ENCODE results near the gene HTR3B. TPM values are rescaled to one million over a fixed set of nuclear protein-coding genes. Genes with fewer than 3 reads are reported as not detected.
"Not testable (repeated sequence)": the region's sequence is repeated elsewhere in the genome, so short reads cannot be mapped to it uniquely, and the experiment has no call there.

HTR3B gene
- polyA plus RNA-seq, 12 donors, result 0.11 to 0.13 (median 0.12) TPM; not detected in 9

DNA sequence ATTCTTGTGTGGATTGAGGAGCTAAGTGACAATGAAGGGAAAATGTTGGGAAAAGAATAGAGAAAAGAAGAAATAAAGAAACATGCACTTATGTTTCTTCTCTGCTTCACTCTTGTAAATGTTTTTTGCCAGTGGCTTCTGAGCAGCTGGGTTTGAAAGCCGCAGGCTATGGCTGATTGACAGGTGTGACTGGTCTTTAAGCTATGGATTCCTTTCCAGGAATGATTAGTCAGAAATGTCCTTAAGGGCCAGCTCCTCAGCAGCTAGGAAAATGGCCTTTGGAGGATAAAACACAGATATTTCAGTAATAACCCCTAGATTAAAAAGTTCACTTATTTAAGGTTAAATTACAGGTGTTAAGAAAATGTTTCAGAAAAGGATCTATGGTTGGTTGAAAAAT is 22.7 kb upstream of the HTR3B start:
- DNase-seq, result no peak

DNA sequence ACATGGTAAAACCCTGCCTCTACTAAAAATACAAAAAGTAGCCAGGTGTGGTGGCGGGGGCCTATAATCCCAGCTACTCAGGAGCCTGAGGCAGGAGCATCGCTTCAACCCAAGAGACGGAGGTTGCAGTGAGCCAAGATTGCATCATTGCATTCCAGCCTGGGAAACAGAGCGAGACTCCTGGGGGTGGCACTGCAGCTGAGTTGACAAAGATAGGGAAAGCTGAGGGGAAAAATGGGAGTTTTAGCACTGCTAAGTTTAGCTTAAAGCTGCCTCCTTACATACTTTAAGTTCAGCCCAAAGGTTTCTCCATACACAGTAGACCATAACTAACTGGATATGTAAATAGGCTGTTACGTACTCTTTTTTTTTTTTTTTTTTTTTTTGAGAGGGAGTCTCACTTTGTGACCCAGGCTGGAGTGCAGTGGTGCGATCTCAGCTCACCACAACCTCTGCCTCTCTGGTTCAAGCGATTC is 20.2 kb upstream of the HTR3B start:
- no peak for DNase-seq

DNA sequence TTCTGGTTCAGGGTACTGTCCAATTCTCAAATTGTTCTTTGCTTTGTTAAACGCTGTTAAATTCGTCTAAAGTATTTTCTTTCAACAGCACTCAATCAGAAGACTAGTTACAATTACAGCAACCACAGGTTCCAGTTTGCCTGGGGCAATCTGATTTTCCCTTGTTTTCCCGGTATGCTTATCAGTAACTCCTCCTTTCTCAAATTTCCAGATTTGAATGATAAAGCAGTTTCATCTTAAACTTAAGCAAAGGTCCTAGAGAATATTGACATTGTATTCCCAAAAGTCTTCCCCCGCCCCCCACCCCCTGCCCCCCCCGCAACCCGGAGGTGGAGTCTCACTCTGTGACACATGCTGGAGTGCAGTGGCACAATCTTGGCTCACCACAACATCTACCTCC is 18.7 kb upstream of the HTR3B start:
- DNase-seq, result no peak

DNA sequence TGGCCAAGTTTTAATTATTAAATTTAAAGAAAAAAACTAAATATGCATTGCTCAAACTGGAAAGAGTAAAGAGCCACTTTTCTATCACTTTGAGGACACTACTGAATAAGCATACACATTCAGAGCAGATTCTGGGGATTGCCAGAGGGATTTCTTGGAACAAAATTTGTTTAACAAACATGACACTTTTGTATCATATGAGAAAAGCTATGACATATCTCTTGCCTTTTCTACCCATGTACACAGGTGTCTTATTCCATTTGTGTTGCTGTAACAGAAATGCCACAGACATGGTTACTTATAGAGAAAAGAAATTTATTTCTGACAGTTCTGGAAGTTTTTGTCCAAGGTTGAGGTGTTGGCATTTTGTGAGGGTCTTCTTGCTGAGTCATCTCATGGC is 15.7 kb upstream of the HTR3B start:
- no peak for DNase-seq

DNA sequence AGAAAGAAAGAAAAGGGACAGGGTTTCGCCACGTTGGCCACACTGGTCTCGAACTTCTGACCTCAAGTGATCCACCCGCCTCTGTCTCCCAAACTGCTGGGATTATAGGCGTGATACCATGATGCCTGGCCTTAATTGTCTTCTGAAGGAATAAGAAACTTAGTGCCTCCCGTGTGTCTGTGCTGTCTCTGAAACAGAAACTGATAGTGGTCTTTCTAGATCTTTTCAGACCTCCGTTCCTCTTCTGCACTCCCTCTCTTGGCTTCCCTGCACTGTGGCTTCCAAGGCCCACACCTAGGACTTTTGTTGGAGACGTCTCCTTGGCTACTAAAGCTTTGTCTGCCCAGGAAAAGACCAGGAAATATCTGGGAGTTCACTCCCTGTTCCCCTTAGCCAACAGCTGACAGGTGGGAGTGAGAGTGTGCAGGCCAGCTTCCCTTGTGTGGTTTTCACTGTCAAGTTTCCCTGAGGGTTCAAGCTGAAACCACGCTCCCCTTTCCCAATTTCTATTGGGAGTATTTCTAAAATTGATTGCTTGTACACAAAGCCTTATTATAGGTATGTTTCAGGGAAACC is 10.1 kb upstream of the HTR3B start:
- DNase-seq, result no peak

DNA sequence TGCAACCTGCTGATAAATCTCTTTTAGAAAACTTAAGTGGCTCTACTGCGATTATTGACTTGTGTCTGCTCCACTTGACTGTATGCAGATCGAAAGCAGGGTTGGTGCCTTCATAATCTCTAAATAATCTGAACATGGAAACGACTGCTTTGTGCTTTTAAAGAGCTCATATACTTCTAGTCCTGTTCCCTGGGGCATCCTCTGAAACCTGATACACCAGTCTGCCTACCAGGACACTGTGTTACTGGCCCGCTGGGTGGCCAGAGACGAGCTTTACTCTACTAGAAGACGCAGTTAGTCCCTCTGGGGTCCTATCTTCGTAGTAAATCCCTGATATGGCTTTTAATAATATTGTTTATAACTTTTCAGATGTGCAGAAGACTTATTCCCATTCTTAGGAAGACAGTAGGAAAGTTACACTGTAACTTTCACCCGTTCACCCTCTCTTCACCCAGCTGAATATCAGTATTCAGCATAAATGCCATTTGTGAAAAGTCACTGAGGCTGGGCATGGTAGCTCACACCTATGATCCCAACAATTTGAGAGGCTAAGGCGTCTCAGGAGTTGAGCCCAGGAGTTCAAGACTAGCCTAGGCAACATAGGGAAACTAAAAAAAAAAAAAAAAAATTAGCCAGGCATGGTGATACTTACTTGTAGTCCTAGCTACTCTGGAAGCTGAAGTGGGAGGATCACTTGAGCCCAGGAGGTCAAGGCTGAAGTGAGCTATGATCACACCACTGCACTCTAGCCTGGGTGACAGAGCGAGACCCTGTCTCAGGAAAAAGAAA is 9.0 kb upstream of the HTR3B start:
- no peak for DNase-seq

DNA sequence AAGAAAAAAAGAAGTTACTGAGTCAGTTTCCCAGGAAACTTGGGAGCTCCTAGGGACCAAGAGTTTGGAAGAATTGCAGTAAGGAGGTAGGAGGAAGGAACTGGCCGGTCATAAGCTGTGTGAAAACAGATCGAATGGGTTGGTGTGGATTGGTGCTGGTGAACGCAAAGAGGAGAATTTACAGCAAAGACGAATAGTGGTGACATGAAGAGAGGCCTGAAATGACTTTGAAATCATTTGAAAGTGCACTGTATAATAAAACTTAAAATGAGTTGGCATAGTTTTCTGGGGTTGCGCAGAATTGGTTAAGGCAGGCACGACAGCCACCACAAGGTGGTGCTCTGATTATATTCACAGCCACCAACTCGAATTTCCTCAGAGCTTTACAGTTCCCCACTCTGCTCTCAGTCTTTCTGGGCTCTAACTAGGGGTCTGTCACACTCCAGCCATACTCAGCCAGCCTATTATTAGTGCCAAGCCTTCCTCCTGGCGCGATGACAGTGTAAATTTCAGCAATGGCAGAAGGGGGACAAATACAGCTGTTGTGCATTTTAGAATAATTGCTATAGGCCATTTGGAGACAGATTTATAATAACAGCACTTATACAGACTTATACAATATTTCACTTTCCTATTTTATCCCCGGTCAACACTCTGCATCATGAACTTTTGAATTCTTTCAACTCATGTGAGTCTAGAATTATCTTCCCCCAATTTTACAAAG is 8.3 kb upstream of the HTR3B start:
- peak; percentile 34 for DNase-seq

DNA sequence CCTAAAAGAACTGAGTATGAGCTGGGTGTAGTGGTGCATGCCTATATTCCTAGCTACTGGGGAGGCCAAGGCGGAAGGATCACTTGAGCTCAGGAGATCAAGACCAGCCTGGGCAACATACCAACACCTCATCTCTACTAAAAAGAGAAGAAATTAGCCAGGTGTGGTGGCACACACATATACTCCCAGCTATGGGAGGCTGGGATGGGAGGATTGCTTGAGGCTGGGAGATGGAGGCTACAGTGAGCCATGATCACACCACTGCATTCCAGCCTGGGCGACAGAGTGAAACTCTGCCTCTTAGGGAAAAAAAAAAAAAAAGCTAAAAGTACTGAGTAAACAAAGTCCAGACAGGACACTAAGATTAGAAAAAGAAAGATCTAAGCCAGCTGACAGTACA is 3.5 kb upstream of the HTR3B start:
- DNase-seq, result no peak

DNA sequence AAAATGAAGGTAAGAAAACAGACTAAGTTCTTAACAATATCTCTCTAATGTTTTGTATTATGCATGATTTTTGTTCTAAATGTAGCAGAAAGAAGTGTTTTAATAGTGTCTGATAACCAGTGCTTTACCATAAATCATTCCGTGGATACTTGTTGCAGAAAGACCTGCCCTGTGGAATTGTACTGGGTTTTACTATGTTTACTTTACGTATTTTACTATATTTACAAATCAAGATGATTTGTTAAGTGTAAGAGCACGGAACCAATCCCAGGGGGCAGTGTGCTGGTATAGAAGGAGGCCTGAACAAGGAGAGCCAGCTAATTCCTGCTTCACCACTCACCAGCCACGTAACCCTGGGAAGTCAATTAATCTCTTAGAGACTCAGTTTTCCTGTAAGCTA is 1.4 kb downstream of the HTR3B start:
- no peak for DNase-seq

DNA sequence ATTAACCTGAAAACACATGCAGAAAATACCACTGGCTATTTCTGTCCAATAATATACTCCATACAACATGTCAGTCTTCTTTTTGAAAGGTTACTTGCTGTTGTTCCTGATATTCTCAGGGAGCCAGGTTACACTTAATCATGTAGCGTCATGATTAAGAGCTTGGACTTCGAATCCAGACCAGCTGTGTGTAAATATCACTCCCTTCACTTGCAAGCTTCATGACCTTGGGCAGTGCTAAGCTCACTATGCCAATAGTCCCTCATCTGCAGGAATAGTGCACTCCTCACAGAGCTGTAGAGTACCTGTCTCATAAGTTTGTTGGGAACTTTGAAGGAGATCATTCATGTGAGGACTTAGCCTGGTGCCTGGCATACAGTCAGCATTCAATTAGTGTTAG is 1.9 kb downstream of the HTR3B start:
- no peak for DNase-seq

DNA sequence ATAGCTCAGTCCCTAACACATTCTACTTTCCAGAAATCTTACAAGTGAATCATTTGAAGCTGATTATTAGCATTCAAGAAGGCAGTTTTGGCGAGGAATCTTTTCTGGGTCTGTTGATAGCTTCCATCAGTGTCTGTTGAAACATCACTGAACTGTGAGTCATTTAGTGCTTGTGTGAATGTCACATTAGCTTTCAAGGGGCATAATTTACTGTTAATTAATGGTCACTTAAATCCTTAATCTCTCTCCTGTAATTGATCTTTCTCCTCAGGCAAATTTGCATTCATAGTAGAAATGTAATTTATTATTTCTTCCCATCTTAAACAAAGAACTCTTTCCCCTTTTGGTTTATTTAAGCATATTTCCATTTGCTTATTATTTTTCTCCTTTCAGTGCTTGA is 2.6 kb downstream of the HTR3B start:
- no peak for DNase-seq

DNA sequence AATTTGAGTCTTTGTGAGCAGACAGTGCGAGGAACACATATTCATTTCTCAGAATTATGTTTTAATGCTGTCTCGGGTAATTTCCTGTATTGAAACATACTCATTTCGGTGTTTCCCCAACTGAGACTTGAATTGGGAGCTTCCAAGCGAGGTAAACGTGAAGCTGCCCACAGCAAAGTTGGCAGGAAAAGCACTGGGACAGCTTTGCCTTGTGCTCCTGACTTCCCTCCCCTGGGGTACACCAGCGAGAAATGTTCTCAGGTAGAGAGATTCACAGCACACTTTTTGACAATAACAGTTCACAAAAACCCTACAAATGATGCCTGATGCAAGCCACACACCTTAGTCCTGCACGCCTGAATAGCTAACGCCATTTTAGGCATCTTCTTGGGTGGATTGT is 3.1 kb downstream of the HTR3B start:
- DNase-seq, result no peak

DNA sequence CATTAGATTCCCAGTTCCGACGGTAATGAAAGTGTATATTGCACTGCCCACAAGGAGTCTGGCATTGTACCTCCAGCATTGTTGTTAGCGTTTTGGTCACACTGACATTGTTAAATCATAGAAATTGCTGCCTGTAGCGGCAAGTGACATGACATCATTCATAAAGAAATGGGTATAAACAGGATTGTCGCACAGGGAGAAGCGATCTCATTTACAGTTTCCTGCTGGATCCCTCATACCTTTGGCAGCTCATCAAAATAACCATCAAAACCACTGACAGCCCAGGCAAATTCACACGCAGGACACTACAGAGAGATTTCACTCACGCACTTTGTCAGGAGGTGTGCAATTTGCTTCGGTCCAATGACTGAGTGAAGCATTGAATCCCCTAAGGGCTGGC is 3.5 kb downstream of the HTR3B start:
- no peak for DNase-seq

DNA sequence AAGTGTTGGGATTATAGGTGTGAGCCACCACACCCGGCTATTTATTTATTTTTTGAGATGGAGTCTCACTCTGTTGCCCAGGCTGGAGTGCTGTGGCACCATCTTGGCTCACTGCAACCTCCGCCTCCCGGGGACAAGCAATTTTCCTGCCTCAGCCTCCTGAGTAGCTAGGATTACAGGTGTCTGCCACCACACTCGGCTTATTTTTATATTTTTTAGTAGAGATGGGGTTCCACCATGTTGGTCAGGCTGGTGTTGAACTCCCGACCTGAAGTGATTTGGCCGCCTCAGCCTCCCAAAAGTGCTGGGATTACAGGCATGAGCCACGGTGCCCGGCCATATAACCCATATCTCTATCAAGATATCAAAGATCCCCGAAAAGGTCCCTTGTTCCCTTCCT is 6.9 kb downstream of the HTR3B start:
- not testable (repeated sequence) for DNase-seq

DNA sequence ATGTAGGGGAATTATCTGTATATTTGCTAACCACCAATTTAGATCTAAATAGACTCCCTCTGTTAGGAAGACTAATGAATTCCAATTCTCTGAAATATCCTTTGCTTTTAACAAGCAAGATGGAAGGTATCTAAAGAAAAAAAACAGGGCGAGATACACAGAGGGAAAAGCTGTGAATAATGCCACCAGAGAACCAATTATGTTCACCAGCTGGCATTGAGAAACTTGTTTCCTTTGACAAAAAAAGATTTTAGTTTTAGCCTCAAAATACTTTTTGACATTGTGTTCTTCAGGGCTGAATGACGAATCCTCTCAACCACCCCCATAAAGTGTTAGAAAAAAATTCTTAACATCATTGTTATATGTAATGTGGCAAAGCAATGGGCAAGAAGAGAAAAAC is 19.0 kb downstream of the HTR3B start:
- no peak for DNase-seq

DNA sequence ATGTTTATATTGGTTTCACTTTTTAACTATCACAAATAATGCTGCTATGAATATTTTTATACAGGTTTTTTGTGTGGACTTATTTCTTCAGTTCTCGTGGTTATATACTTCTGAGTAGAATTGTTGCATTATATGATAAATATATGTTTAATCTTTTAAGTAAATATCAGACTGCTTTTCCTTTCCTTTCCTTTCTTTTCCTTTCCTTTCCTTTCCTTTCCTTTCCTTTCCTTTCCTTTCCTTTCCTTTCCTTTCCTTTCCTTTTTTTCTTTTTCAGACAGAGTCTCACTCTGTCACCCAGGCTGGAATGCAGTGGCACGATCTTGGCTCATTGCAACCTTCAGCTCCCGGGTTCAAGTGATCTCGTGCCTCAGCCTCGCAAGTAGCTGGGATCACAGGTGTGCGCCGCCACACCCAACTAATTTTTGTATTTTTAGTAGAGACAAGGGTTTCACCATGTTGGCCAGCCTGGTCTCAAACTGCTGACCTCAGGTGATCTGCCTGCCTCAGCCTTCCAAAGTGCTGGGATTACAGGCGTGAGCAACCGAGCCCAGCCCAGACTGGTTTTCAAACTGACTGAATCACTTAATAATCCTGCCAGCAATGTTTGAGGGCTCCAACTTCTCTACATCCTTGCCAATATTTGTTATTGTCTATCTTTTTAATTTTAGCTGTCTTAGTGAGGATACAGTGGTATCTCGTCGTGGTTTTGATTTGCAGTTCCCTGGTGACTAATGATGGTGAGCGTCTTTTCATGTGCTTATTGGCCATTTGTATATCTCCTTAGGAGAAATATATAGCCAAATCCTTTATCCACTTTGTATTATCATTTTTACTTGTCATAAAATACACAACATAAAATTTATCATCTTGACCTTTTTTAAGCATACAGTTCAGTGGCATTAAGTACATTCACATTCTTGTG is 21.9 kb downstream of the HTR3B start:
- no peak for DNase-seq

DNA sequence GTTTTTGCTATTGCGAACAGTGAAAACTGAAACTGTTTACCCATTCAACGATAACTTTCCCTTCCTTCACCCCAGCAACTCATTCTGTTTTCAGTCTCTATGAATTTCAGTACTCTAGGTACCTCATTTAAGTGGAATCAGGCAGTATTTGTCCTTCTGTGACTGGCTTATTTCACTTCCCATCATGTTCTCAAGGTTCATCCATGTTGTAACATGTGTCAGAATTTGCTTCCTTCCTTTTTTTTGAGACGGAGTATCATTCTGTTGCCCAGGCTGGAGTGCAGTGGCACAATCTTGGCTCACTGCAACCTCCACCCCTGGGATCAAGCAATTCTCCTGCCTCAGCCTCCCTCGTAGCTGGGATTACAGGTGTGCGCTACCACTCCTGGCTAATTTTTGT is 23.7 kb downstream of the HTR3B start:
- DNase-seq, result no peak

DNA sequence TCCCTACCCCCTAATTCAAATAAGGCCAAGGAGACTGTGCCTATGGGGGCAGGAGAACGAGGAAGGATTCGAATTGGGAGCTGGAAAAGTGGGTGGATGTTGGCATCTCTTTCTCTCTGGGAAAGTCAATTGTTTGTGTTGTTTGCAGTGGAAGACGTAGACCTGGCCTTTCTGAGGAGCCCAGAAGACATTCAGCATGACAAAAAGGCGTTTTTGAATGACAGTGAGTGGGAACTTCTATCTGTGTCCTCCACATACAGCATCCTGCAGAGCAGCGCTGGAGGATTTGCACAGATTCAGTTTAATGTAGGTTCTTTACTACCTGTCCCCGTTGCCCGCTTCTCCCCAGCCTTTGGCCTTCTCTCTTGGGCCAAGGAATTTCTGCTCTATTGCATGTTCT is 28.2 kb downstream of the HTR3B start:
- no peak for DNase-seq

DNA sequence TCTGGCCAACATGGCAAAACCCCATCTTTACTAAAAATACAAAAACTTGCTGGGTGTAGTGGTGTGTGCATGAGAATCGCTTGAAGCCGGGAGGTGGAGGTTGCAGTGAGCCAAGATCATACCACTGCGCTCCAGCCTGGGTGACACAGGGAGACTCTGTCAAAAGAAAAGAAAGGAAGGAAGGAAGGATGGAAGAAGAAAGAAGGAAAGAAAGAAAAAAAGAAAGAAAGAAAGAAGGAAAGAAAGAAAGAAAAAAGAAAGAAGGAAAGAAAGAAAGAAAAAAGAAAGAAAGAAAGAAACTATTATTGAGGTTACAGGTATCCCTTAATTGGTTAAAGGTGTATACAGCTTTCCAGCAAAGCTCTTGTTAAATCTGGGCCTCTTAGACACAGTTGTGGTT is 29.6 kb downstream of the HTR3B start:
- not testable (repeated sequence) for DNase-seq

DNA sequence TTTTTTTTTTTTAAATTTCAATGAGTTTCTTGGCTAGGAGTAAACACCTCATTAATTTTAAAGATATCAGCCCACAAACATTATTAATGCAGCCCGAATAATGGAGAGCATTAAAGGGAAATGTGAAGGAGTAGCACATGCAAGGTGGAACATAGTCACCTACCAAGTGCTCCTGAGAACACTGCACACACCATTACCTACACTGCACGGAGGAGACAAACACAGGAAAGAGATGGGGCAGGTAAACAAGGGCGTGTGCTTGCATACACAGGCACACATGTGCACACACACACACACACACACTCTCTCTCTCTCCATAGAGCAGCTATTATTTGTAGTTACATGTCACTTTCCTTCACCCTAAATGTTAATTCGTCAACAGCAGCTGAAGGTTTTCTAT is 30.2 kb downstream of the HTR3B start:
- no peak for DNase-seq

DNA sequence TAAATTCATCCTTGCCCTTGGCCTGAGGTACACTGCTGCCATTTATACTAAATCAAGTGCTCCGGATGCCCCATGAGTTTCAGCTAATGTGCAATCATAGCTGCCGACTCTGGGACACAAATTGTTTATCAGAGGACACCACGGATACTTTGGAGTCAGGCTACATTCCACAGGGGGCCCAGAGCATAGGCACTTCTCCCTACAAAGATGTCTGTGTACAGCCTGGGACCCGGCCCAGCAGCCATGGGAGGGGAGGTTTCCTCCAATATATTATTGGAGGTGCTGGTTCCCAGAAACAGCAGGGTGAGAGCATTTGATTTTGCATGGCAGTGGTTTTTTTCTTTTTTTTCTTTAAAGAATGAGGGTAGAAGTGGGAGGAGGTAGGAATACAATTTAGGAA is 31.3 kb downstream of the HTR3B start:
- DNase-seq, result no peak

DNA sequence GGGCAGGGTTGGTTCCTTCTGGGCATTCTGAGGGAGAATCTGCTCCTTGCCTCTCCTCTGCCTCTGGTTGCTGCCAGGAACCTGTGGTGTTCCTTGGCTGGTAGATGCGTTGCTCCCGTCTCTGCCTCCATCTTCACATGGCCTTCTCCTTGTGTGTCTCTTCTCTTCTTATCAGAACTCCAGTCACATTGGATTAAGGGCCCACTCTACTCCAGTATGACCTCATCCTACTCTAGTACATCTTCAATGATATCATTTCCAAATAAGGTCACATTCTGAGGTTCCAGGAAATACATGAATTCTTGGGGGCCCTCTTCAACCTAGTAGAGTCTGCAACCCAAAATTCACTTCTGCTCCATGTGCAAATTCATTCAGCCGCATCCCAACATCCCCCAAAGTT is 33.3 kb downstream of the HTR3B start:
- DNase-seq, result no peak
